Calu3 (cell line): ENCODE data around the gene MALAT1. TPM values are rescaled to one million over a fixed set of nuclear protein-coding genes. Genes with fewer than 3 reads are reported as not detected.
A peak's percentile ranks its signal among the peaks of the same experiment; 100 is the strongest.

Experiments
- BruUV-seq: library from RNA; stranded (reverse); fragments of 400-500 nt; replicated peaks from 2 replicates; lab custom pipeline; 2021; lab: Mats Ljungman, UMichigan
- CTCF ChIA-PET: fragments of 300-600 bp; sonication (Branson Sonifier 250); formaldehyde crosslinking; loops from one replicate; lab custom pipeline; 2022; ENCODE audit warnings: antibody characterized with exemption; lab: Charles Lee
- DNase-seq: peaks from one replicate; pipeline ENCODE4 v3.0.0; 2022
- H3K27ac Mint-ChIP-seq: one replicate; pipeline ENCODE4 v1.8.0; 2022; ENCODE audit warnings: mixed read lengths; ENCODE audit not compliant: unreplicated experiment
- H3K27me3 Mint-ChIP-seq: one replicate; pipeline ENCODE4 v1.8.0; 2022; ENCODE audit warnings: mixed read lengths; ENCODE audit not compliant: unreplicated experiment
- H3K36me3 Mint-ChIP-seq: one replicate; pipeline ENCODE4 v1.8.0; 2022; ENCODE audit warnings: mild to moderate bottlenecking, moderate library complexity, mixed read lengths; ENCODE audit not compliant: insufficient read depth, unreplicated experiment
- H3K4me1 Mint-ChIP-seq: one replicate; pipeline ENCODE4 v1.8.0; 2022; ENCODE audit warnings: mild to moderate bottlenecking, low read depth, mixed read lengths; ENCODE audit not compliant: unreplicated experiment
- H3K4me3 Mint-ChIP-seq: one replicate; pipeline ENCODE4 v1.8.0; 2022; ENCODE audit warnings: mild to moderate bottlenecking, low read depth, moderate library complexity, mixed read lengths; ENCODE audit not compliant: unreplicated experiment
- H3K9me3 Mint-ChIP-seq: one replicate; pipeline ENCODE4 v1.8.0; 2022; ENCODE audit warnings: low read depth, mixed read lengths; ENCODE audit not compliant: unreplicated experiment
- intact Hi-C: fragments of 100-400 bp; cut with micrococcal nuclease; formaldehyde crosslinking; loops from one replicate; pipeline ENCODE4 v1.10.0; 2022; ENCODE audit not compliant: unreplicated experiment
- total RNA-seq: library from RNA; stranded (reverse); gene quantifications from 2 replicates; pipeline ENCODE4 v1.2.3, GENCODE V29; 2022
- TF ChIP-seq, protein P1 (sequence below): fragments of 200-600 bp; IDR thresholded peaks from one replicate; pipeline ENCODE4 v1.8.0; 2022; ENCODE audit warnings: antibody characterized with exemption; ENCODE audit not compliant: unreplicated experiment

Gene MALAT1
- total RNA-seq, 1 experiment from 2014 or later = 8,437 TPM

GRCh38 chr11:65524014-65524740 is 25.3 kb downstream of the MALAT1 start:
- Mint-ChIP-seq H3K9me3 (peaks cover 3% of the 10 kb centered on the region), H3K4me3 (no peak overlapping the region), H3K4me1 (peaks cover 32% of the 10 kb centered on the region), H3K27me3 (no peaks in the 10 kb centered on the region), H3K27ac (no peak overlapping the region), H3K36me3 (peaks cover 23% of the 10 kb centered on the region)
- CTCF ChIA-PET = interaction anchor here (0.6 to 1.0 kb wide), 2 partner anchors 13 to 244 kb away, joined by 3 read pairs; no protein-coding TSS in a partner anchor
- BruUV-seq = no TSS peak
- intact Hi-C loops = no loop called here
- DNase-seq = no peak
- TF ChIP-seq, protein P1, sequence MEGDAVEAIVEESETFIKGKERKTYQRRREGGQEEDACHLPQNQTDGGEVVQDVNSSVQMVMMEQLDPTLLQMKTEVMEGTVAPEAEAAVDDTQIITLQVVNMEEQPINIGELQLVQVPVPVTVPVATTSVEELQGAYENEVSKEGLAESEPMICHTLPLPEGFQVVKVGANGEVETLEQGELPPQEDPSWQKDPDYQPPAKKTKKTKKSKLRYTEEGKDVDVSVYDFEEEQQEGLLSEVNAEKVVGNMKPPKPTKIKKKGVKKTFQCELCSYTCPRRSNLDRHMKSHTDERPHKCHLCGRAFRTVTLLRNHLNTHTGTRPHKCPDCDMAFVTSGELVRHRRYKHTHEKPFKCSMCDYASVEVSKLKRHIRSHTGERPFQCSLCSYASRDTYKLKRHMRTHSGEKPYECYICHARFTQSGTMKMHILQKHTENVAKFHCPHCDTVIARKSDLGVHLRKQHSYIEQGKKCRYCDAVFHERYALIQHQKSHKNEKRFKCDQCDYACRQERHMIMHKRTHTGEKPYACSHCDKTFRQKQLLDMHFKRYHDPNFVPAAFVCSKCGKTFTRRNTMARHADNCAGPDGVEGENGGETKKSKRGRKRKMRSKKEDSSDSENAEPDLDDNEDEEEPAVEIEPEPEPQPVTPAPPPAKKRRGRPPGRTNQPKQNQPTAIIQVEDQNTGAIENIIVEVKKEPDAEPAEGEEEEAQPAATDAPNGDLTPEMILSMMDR = no peak

- CTCF ChIA-PET = interaction anchor here (0.6 to 1.1 kb wide), 8 partner anchors 14 to 245 kb away, joined by 3 read pairs; no protein-coding TSS in a partner anchor
- TF ChIP-seq, protein P1 = no peak
- H3K27ac Mint-ChIP-seq = peak within 1 kb of the TSS; percentile 21
- H3K4me1 Mint-ChIP-seq = peaks cover 32% of the 10 kb centered on the region
- peaks cover 23% of the 10 kb centered on the region for H3K36me3 Mint-ChIP-seq
- peak; percentile 75 for DNase-seq
- H3K27me3 Mint-ChIP-seq = no peaks in the 10 kb centered on the region
- intact Hi-C loops = no loop called here
- BruUV-seq = no TSS peak
- peaks cover 3% of the 10 kb centered on the region for H3K9me3 Mint-ChIP-seq
- H3K4me3 Mint-ChIP-seq = peak within 1 kb of the TSS; percentile 69
Measured at GRCh38 chr11:65524741-65525545, 26.1 kb downstream of the MALAT1 start, which contains the start of gene SCYL1. Gene SCYL1 (plus strand): TSS chr11:65525083. CDS start chr11:65525154, 71 bp downstream.

GRCh38 chr11:65525546-65526480 is 27.0 kb downstream of the MALAT1 start:
- peak overlapping the region; percentile 69 for H3K4me3 Mint-ChIP-seq

More at GRCh38 chr11:65525546-65526480, 27.0 kb downstream of the MALAT1 start:
- Mint-ChIP-seq H3K36me3 (peaks cover 25% of the 10 kb centered on the region), H3K27me3 (no peaks in the 10 kb centered on the region), H3K27ac (peak overlapping the region; percentile 21), H3K9me3 (peaks cover 3% of the 10 kb centered on the region), H3K4me1 (peaks cover 32% of the 10 kb centered on the region)
- DNase-seq = no peak
- TF ChIP-seq, protein P1 = no peak
- CTCF ChIA-PET = interaction anchor here (0.6 to 1.1 kb wide), 7 partner anchors 15 to 246 kb away, joined by 3 read pairs; no protein-coding TSS in a partner anchor
- BruUV-seq = TSS peak; percentile 52
- intact Hi-C loops = no loop called here
